H9 (cell line): ENCODE measurements around the gene OR2D2. TPM values are rescaled to one million over a fixed set of nuclear protein-coding genes. Genes with fewer than 3 reads are reported as not detected.

ENCODE experiments used
- DNase-seq: peaks from one replicate; pipeline ENCODE4 v3.0.0-alpha.2; 2017
- H2AFZ ChIP-seq: one replicate; pipeline ENCODE4 v1.6.1; 2013; ENCODE audit warnings: mild to moderate bottlenecking, low read length, control low read depth, moderate library complexity
- H2AK5ac ChIP-seq: 2 replicates; pipeline ENCODE4 v1.6.1; 2013; ENCODE audit warnings: low read length, control low read depth, mixed read lengths; ENCODE audit not compliant: insufficient read length
- H2BK120ac ChIP-seq: one replicate; pipeline ENCODE4 v1.6.1; 2013; ENCODE audit warnings: low read depth, mild to moderate bottlenecking, low read length, control low read depth, inconsistent platforms; ENCODE audit not compliant: poor library complexity, severe bottlenecking
- H2BK12ac ChIP-seq: 2 replicates; pipeline ENCODE4 v1.6.1; 2013; ENCODE audit warnings: low read length, control low read depth, mixed read lengths, low read depth; ENCODE audit not compliant: insufficient read length
- H2BK15ac ChIP-seq: 2 replicates; pipeline ENCODE4 v1.6.1; 2013; ENCODE audit warnings: low read depth, low read length, control low read depth
- H2BK20ac ChIP-seq: one replicate; pipeline ENCODE4 v1.6.1; 2013; ENCODE audit warnings: low read depth, mild to moderate bottlenecking, low read length, control low read depth, inconsistent platforms; ENCODE audit not compliant: poor library complexity, severe bottlenecking
- H2BK5ac ChIP-seq: 2 replicates; pipeline ENCODE4 v1.6.1; 2013; ENCODE audit warnings: low read length, control low read depth, mixed read lengths; ENCODE audit not compliant: insufficient read length
- H3K14ac ChIP-seq: 2 replicates; pipeline ENCODE4 v1.6.1; 2013; ENCODE audit warnings: low read length, control low read depth; ENCODE audit not compliant: insufficient read depth
- H3K18ac ChIP-seq: 2 replicates; pipeline ENCODE4 v1.6.1; 2013; ENCODE audit warnings: low read depth, mild to moderate bottlenecking, mixed read lengths, low read length, control low read depth; ENCODE audit not compliant: insufficient read length
- H3K23ac ChIP-seq: 2 replicates; pipeline ENCODE4 v1.6.1; 2013; ENCODE audit warnings: low read length, control low read depth, mixed read lengths, low read depth; ENCODE audit not compliant: insufficient read length
- H3K23me2 ChIP-seq: 2 replicates; pipeline ENCODE4 v1.6.1; 2013; ENCODE audit warnings: low read depth, mild to moderate bottlenecking, mixed read lengths, low read length, control low read depth; ENCODE audit not compliant: insufficient read length, poor library complexity, severe bottlenecking
- H3K27ac ChIP-seq: 2 replicates; pipeline ENCODE4 v1.5.1; 2013; ENCODE audit warnings: low read length, control low read depth, mixed read lengths, low read depth; ENCODE audit not compliant: insufficient read length
- H3K27me3 ChIP-seq: 2 replicates; pipeline ENCODE4 v1.6.1; 2013; ENCODE audit warnings: low read length, control low read depth, inconsistent platforms; ENCODE audit not compliant: insufficient read depth
- H3K4ac ChIP-seq: 2 replicates; pipeline ENCODE4 v1.6.1; 2013; ENCODE audit warnings: low read depth, mild to moderate bottlenecking, control low read depth, inconsistent platforms, low read length, moderate library complexity
- H3K4me1 ChIP-seq: 2 replicates; pipeline ENCODE4 v1.6.1; 2013; ENCODE audit warnings: low read length, control low read depth, inconsistent platforms; ENCODE audit not compliant: insufficient read depth
- H3K4me2 ChIP-seq: 2 replicates; pipeline ENCODE4 v1.6.1; 2013; ENCODE audit warnings: low read length, control low read depth, mixed read lengths; ENCODE audit not compliant: insufficient read length, insufficient read depth
- H3K56ac ChIP-seq: 2 replicates; pipeline ENCODE4 v1.6.1; 2013; ENCODE audit warnings: low read depth, mild to moderate bottlenecking, mixed read lengths, low read length, control low read depth; ENCODE audit not compliant: insufficient read length
- H3K79me1 ChIP-seq: 2 replicates; pipeline ENCODE4 v1.6.1; 2013; ENCODE audit warnings: low read depth, mild to moderate bottlenecking, moderate library complexity, low read length, control low read depth, inconsistent platforms; ENCODE audit not compliant: insufficient read depth, poor library complexity, severe bottlenecking
- H3K79me2 ChIP-seq: 2 replicates; pipeline ENCODE4 v1.6.1; 2013; ENCODE audit warnings: low read length, control low read depth, inconsistent platforms; ENCODE audit not compliant: insufficient read depth
- H3K9ac ChIP-seq: 2 replicates; pipeline ENCODE4 v1.6.1; 2013; ENCODE audit warnings: low read length, control low read depth, mixed read lengths; ENCODE audit not compliant: insufficient read length; ENCODE audit errors: extremely low read depth
- H3K9me3 ChIP-seq: one replicate; pipeline ENCODE4 v1.6.1; 2013; ENCODE audit warnings: low read depth, low read length, inconsistent platforms; ENCODE audit not compliant: control insufficient read depth
- H3T11ph ChIP-seq: one replicate; pipeline ENCODE4 v1.6.1; 2013; ENCODE audit warnings: mild to moderate bottlenecking, low read length, control low read depth, inconsistent platforms
- H4K20me1 ChIP-seq: one replicate; pipeline ENCODE4 v1.6.1; 2013; ENCODE audit not compliant: control insufficient read depth, insufficient read length, insufficient read depth
- H4K5ac ChIP-seq: 2 replicates; pipeline ENCODE4 v1.6.1; 2013; ENCODE audit warnings: low read depth, mild to moderate bottlenecking, mixed read lengths, low read length, control low read depth; ENCODE audit not compliant: insufficient read length
- H4K8ac ChIP-seq: replicated peaks from 2 replicates; pipeline ENCODE4 v1.6.1; 2013; ENCODE audit warnings: low read length, control low read depth, mixed read lengths, low read depth; ENCODE audit not compliant: insufficient read length
- H4K91ac ChIP-seq: 2 replicates; pipeline ENCODE4 v1.6.1; 2013; ENCODE audit warnings: low read depth, mild to moderate bottlenecking, moderate library complexity, mixed read lengths, low read length, control low read depth; ENCODE audit not compliant: insufficient read length
- H3K27ac Mint-ChIP-seq, 3 experiments: 2 replicates in 2 of 3; 3 replicates in 1 of 3; pipeline ENCODE4 v1.8.0; 2020 to 2021; ENCODE audit warnings: mixed read lengths in 3 of 3, mild to moderate bottlenecking in 1 of 3, moderate library complexity in 1 of 3
- H3K27me3 Mint-ChIP-seq: 2 replicates; pipeline ENCODE4 v1.8.0; 2021; ENCODE audit warnings: low read depth, mild to moderate bottlenecking, moderate library complexity, mixed read lengths
- H3K36me3 Mint-ChIP-seq, 3 experiments: 2 replicates in 2 of 3; 3 replicates in 1 of 3; pipeline ENCODE4 v1.8.0; 2020 to 2021; ENCODE audit warnings: low read depth in 3 of 3, mixed read lengths in 3 of 3; ENCODE audit not compliant: insufficient read depth in 1 of 3
- H3K4me1 Mint-ChIP-seq, 2 experiments: 2 replicates each; pipeline ENCODE4 v1.8.0; 2020; ENCODE audit warnings: mixed read lengths in 2 of 2
- H3K4me3 Mint-ChIP-seq, 2 experiments: 2 replicates in 1 of 2; 3 replicates in 1 of 2; pipeline ENCODE4 v1.8.0; 2020 to 2021; ENCODE audit warnings: mild to moderate bottlenecking in 2 of 2, mixed read lengths in 2 of 2, moderate library complexity in 1 of 2
- H3K9me3 Mint-ChIP-seq, 2 experiments: 2 replicates in 1 of 2; 3 replicates in 1 of 2; pipeline ENCODE4 v1.8.0; 2020; ENCODE audit warnings: mild to moderate bottlenecking in 2 of 2, mixed read lengths in 2 of 2, moderate library complexity in 1 of 2
- CTCF ChIP-seq: fragments of 200-600 bp; sonication (generic); conservative IDR thresholded peaks from 3 replicates; pipeline ENCODE4 v1.8.0; 2021; ENCODE audit warnings: antibody characterized with exemption, mild to moderate bottlenecking
- total RNA-seq: library from RNA; stranded (reverse); gene quantifications from 2 replicates; pipeline ENCODE4 v1.2.1, GENCODE V29; 2021

The OR2D2 gene
- total RNA-seq, 1 experiment from 2014 or later: 0.26 TPM

GRCh38 chr11:6941970-6942369, 49.7 kb upstream of the OR2D2 start:
- Histone ChIP-seq H3K4ac (no peak overlapping the region), H3K23me2 (no peaks in the 10 kb centered on the region), H3K27me3 (no peaks in the 10 kb centered on the region), H2BK120ac (no peak overlapping the region), H3T11ph (no peak overlapping the region), H2BK12ac (no peak overlapping the region), H3K27ac (no peak overlapping the region), H3K23ac (no peak overlapping the region), H2AFZ (no peak overlapping the region), H3K79me2 (no peaks in the 10 kb centered on the region), H3K9ac (no peak overlapping the region), H3K4me1 (no peaks in the 10 kb centered on the region), H4K8ac (no peak overlapping the region), H3K9me3 (no peaks in the 10 kb centered on the region), H3K79me1 (no peaks in the 10 kb centered on the region), H3K14ac (no peak overlapping the region), H4K91ac (no peak overlapping the region), H3K4me2 (no peak overlapping the region), H4K20me1 (no peaks in the 10 kb centered on the region), H3K56ac (no peak overlapping the region), H3K18ac (no peak overlapping the region), H4K5ac (no peak overlapping the region), H2BK5ac (no peak overlapping the region), H2BK15ac (no peak overlapping the region), H2AK5ac (no peak overlapping the region), H2BK20ac (no peak overlapping the region)
- Mint-ChIP-seq H3K27ac (no peak overlapping the region), H3K4me3 (no peak overlapping the region), H3K9me3 (no peaks in the 10 kb centered on the region), H3K36me3 (peaks cover 17 to 33% (median 21%) of the 10 kb centered on the region in 3 experiments; a peak in 6 of 7 replicates), H3K4me1 (no peaks in the 10 kb centered on the region), H3K27me3 (no peaks in the 10 kb centered on the region)
- TF ChIP-seq CTCF: no peak
- DNase-seq: no peak
